SU-DHL-6 (cell line): ENCODE results near the gene TFF1.

Experiments used
- H2AFZ ChIP-seq: fragments of 200-600 bp; sonication (generic); 2 replicates; pipeline ENCODE4 v1.6.1; 2014; ENCODE audit warnings: low read depth, mild to moderate bottlenecking, moderate library complexity, mixed read lengths, antibody characterized with exemption, low read length; ENCODE audit not compliant: severe bottlenecking
- H3F3A ChIP-seq: fragments of 200-600 bp; shearing (Covaris generic); 2 replicates; pipeline ENCODE4 v1.6.0; 2016; ENCODE audit warnings: antibody characterized with exemption, mild to moderate bottlenecking; ENCODE audit not compliant: insufficient read depth
- H3K27ac ChIP-seq: fragments of 200-600 bp; sonication (generic); 2 replicates; pipeline ENCODE4 v1.5.1; 2016; ENCODE audit warnings: low read depth, mild to moderate bottlenecking, low read length, moderate library complexity, mixed read lengths
- H3K27me3 ChIP-seq: fragments of 200-600 bp; sonication (generic), shearing (Covaris generic); 2 replicates; pipeline ENCODE4 v1.6.0; 2014; ENCODE audit warnings: mild to moderate bottlenecking, low read length
- H3K36me3 ChIP-seq: fragments of 200-600 bp; sonication (generic); 2 replicates; pipeline ENCODE4 v1.6.1; 2014; ENCODE audit warnings: mild to moderate bottlenecking, low read length, mixed read lengths
- H3K4me2 ChIP-seq: fragments of 300-600, 200-600 bp; shearing (Covaris generic), sonication (generic); 2 replicates; pipeline ENCODE4 v1.6.0; 2014; ENCODE audit warnings: low read length, low read depth, mild to moderate bottlenecking; ENCODE audit not compliant: poor library complexity, severe bottlenecking
- H3K4me3 ChIP-seq: fragments of 200-600 bp; sonication (generic); 2 replicates; pipeline ENCODE4 v1.5.1; 2014; ENCODE audit warnings: antibody characterized with exemption, low read length, mild to moderate bottlenecking, mixed read lengths; ENCODE audit not compliant: insufficient read depth, poor library complexity, severe bottlenecking
- H3K79me2 ChIP-seq: fragments of 200-600 bp; sonication (generic); 2 replicates; pipeline ENCODE4 v1.6.1; 2014; ENCODE audit warnings: mild to moderate bottlenecking, low read length, moderate library complexity; ENCODE audit not compliant: insufficient read depth
- H3K9ac ChIP-seq: fragments of 200-600 bp; sonication (generic); 2 replicates; pipeline ENCODE4 v1.7.0; 2014; ENCODE audit warnings: mild to moderate bottlenecking, low read length
- H3K9me2 ChIP-seq: fragments of 200-600 bp; sonication (generic); replicated peaks from 2 replicates; pipeline ENCODE4 v1.6.1; 2014; ENCODE audit warnings: low read length; ENCODE audit not compliant: insufficient read depth
- H3K9me3 ChIP-seq: fragments of 200-600 bp; sonication (generic); 2 replicates; pipeline ENCODE4 v1.6.1; 2014; ENCODE audit warnings: low read length, mixed read lengths; ENCODE audit not compliant: insufficient read depth
- H4K20me1 ChIP-seq: fragments of 200-600 bp; sonication (generic); 2 replicates; pipeline ENCODE4 v1.6.1; 2014; ENCODE audit warnings: low read depth, mild to moderate bottlenecking, antibody characterized with exemption, low read length, moderate library complexity, mixed read lengths
- EZH2phosphoT487 ChIP-seq: fragments of 200-600 bp; sonication (generic), shearing (Covaris generic); conservative IDR thresholded peaks from 2 replicates; pipeline ENCODE4 v1.6.1; 2018; ENCODE audit warnings: mild to moderate bottlenecking, antibody characterized with exemption, low read length, moderate library complexity, mixed read lengths
- TF ChIP-seq, protein P1 (sequence below): fragments of 200-600 bp; sonication (generic); IDR thresholded peaks from one replicate; pipeline ENCODE4 v1.5.1; 2017; ENCODE audit warnings: antibody characterized with exemption, mild to moderate bottlenecking, low read length, moderate library complexity; ENCODE audit not compliant: insufficient read depth, poor library complexity, severe bottlenecking

Gene TFF1

DNA sequence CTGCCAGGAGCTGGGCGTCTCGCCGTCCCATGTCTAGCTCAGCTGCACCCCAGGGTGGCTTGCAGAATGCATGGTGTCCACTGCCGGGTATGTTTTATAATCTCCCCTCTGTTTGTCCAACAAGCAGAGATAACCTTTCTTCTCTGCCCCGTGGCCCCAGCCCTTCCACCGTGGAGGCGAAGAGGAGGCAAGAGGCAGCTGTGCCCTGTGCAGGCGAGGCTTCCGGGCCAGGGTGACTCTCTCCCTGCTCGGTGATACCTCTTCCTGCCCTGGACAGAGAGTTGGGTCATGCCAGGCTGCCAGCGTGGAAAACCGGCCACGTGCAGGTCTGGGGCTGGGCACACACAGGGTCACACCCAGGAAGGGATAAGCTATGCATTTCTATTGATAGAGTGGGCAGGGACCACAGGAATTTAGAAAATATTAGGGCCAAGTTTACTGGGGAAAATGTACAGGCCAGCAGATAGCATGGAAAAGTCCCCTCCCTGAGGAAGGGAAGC, 15.4 kb downstream of the TFF1 start, which contains the start of gene TFF2:
Gene TFF2 (minus strand): TSS at position 68 of the 500 bp plus-strand sequence. CDS start 37 bp downstream, at position 31.
- H3F3A ChIP-seq: no peaks in the 10 kb centered on the region
- H2AFZ ChIP-seq: no peak within 1 kb of the TSS
- H3K4me3 ChIP-seq: no peak within 1 kb of the TSS
- no peaks in the 10 kb centered on the region for H3K9me2 ChIP-seq
- H3K27ac ChIP-seq: no peak within 1 kb of the TSS
- TF ChIP-seq, protein P1, sequence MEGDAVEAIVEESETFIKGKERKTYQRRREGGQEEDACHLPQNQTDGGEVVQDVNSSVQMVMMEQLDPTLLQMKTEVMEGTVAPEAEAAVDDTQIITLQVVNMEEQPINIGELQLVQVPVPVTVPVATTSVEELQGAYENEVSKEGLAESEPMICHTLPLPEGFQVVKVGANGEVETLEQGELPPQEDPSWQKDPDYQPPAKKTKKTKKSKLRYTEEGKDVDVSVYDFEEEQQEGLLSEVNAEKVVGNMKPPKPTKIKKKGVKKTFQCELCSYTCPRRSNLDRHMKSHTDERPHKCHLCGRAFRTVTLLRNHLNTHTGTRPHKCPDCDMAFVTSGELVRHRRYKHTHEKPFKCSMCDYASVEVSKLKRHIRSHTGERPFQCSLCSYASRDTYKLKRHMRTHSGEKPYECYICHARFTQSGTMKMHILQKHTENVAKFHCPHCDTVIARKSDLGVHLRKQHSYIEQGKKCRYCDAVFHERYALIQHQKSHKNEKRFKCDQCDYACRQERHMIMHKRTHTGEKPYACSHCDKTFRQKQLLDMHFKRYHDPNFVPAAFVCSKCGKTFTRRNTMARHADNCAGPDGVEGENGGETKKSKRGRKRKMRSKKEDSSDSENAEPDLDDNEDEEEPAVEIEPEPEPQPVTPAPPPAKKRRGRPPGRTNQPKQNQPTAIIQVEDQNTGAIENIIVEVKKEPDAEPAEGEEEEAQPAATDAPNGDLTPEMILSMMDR: no peak
- TF ChIP-seq EZH2phosphoT487: no peak
- H4K20me1 ChIP-seq: no peaks in the 10 kb centered on the region
- H3K9me3 ChIP-seq: no peaks in the 10 kb centered on the region
- no peak within 1 kb of the TSS for H3K4me2 ChIP-seq
- H3K9ac ChIP-seq: no peak within 1 kb of the TSS
- H3K27me3 ChIP-seq: no peaks in the 10 kb centered on the region
- H3K36me3 ChIP-seq: no peaks in the 10 kb centered on the region
- no peaks in the 10 kb centered on the region for H3K79me2 ChIP-seq

DNA sequence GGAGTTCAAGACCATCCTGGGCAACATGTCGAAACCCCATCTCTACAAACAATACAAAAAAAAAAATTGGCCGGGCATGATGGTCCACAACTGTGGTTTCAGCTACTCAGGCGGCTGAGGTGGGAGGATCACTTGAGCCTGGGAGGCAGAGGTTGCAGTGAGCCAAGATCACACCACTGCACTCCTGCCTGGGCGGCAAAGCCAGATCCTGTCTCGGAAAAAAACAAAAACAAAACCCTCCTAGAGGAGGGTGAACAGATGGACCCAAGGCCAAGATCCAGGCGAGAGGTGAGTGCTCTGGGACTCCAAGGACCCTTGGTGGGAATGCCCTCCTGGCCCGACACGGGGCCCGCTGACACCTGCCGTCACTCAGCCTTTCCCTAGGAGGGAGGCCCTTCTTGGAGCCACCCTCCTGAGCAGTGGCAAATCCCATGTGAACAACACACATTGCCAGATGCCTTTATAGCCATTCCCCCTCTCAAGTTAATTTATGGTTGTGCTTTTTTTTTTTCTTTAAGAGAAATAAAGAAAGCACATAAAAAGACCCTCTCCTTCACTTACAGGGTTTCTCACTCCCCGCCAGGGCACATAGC, 15.9 kb downstream of the TFF1 start:
- Histone ChIP-seq H2AFZ (no peak overlapping the region), H3K4me2 (no peak overlapping the region), H3K79me2 (no peaks in the 10 kb centered on the region), H3K9me2 (no peaks in the 10 kb centered on the region), H3K9me3 (no peaks in the 10 kb centered on the region), H3K27ac (no peak overlapping the region), H4K20me1 (no peaks in the 10 kb centered on the region), H3K4me3 (no peak overlapping the region), H3K9ac (no peak overlapping the region), H3K27me3 (no peaks in the 10 kb centered on the region), H3K36me3 (no peaks in the 10 kb centered on the region), H3F3A (no peaks in the 10 kb centered on the region)
- TF ChIP-seq, protein P1: no peak
- TF ChIP-seq EZH2phosphoT487: no peak

DNA sequence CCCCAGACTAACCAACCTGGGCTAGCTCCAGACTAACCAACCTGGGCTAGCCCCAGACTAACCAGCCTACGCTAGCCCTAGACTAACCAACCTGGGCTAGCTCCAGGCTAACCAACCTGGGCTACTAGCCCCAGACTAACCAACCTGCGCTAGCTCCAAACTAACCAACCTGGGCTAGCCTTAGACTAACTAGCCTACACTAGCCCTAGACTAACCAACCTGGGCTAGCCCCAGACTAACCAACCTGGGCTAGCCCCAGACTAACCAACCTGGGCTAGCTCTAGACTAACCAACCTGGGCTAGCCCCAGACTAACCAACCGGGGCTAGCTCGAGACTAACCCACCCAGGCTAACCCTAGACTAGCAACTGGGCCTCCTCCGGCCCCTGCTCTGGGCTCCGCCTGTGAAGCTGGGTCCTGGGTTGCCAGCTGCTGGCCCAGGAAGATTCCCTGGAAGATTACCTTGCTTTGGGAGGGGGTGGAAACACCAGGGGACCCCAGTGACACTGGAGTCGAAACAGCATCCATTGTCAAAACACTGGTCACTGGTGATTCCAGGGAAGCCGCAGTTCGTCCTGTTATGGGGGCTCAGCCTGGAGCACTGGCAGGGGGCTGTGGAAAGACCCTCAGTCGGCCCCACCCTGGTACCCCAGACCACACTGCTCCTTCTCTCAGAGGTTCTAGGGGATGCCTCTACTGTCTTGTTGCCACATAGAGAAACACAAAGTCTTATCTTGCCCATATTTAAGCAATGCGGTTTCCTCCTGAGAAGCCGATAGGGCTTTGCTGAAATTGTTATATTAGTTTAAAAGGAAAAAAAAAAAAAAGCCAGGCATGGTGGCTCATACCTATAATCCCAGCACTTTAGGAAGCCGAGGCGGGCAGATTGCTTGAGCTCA, 16.7 kb downstream of the TFF1 start:
- H3K27ac ChIP-seq: no peak overlapping the region
- H4K20me1 ChIP-seq: no peaks in the 10 kb centered on the region
- H3F3A ChIP-seq: no peaks in the 10 kb centered on the region
- no peaks in the 10 kb centered on the region for H3K27me3 ChIP-seq
- no peak overlapping the region for H3K4me3 ChIP-seq
- no peaks in the 10 kb centered on the region for H3K9me2 ChIP-seq
- no peak overlapping the region for H3K4me2 ChIP-seq
- H3K9me3 ChIP-seq: no peaks in the 10 kb centered on the region
- H2AFZ ChIP-seq: no peak overlapping the region
- H3K79me2 ChIP-seq: no peaks in the 10 kb centered on the region
- no peaks in the 10 kb centered on the region for H3K36me3 ChIP-seq
- no peak overlapping the region for H3K9ac ChIP-seq
- TF ChIP-seq, protein P1: no peak
- no peak for TF ChIP-seq EZH2phosphoT487
